ENCODE results near the gene SLC6A3. TPM values are rescaled to one million over a fixed set of nuclear protein-coding genes. Genes with fewer than 3 reads are reported as not detected.

Gene SLC6A3
- total RNA-seq, 1 experiment from 2014 or later, result 0.74 TPM

- H3K27ac Mint-ChIP-seq, result no peak overlapping the region
- no peak overlapping the region for H3K4me3 Mint-ChIP-seq
- no peak for ATAC-seq
- CTCF ChIA-PET, result interaction anchor here (0.9 to 2.2 kb wide), 15 partner anchors 14 to 263 kb away, joined by 3 to 27 read pairs (median 10); no protein-coding TSS in a partner anchor
- H3K27me3 Mint-ChIP-seq (ENCODE audit: low read depth), result peaks cover 60% of the 10 kb centered on the region
- peaks cover 6% of the 10 kb centered on the region for H3K9me3 Mint-ChIP-seq
- TF ChIP-seq, protein P1, sequence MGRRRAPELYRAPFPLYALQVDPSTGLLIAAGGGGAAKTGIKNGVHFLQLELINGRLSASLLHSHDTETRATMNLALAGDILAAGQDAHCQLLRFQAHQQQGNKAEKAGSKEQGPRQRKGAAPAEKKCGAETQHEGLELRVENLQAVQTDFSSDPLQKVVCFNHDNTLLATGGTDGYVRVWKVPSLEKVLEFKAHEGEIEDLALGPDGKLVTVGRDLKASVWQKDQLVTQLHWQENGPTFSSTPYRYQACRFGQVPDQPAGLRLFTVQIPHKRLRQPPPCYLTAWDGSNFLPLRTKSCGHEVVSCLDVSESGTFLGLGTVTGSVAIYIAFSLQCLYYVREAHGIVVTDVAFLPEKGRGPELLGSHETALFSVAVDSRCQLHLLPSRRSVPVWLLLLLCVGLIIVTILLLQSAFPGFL (CRISPR knock-in tag; IDR thresholded peaks at IDR 0.05; ENCODE audit: borderline replicate concordance), result no peak
- no peak for TF ChIP-seq SMAD4 (CRISPR knock-in tag; IDR thresholded peaks at IDR 0.05)
- no peak for TF ChIP-seq NR3C1 (CRISPR knock-in tag; conservative IDR thresholded peaks at IDR 0.05; ENCODE audit: low read depth)
- TF ChIP-seq USF2 (CRISPR knock-in tag; IDR thresholded peaks at IDR 0.05), result no peak
- no peak for TF ChIP-seq IRF2 (CRISPR knock-in tag; IDR thresholded peaks at IDR 0.05; ENCODE audit: borderline replicate concordance, low read depth)
- no peak for TF ChIP-seq CTCF (IDR thresholded peaks at IDR 0.05)
- H3K36me3 Mint-ChIP-seq, result peaks cover 2% of the 10 kb centered on the region; the same call in 1 of the 2 replicates
- DNase-seq (ENCODE audit: low spot score), result no peak
- peaks cover 10% of the 10 kb centered on the region for H3K4me1 Mint-ChIP-seq
- POLR2A ChIA-PET, result no interaction called here
These were observed 63.6 kb downstream of the SLC6A3 start for GRCh38 chr5:1381370-1382247.

DNA sequence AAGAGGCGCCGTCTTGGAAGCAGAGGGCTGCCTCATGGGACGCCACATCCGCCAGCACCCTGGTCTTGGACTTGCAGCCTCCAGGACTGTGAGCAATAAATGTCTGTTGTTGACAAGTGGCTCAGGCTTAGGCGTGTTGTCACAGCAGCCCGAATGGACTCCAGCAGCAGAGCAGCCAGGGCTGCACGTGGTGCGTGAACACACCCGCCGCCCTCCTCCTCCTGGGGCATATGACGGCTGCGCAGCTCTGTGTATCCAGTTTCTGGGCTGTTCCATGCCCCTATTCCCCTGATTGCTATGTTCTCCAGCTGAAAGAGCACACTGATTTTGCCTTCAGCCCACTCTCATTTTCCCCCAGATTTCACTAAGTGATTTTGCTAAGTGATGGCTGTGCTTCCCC, 64.3 kb downstream of the SLC6A3 start:
- peaks cover 6% of the 10 kb centered on the region; the same call in 1 of the 2 replicates for H3K4me1 Mint-ChIP-seq
- H3K4me3 Mint-ChIP-seq, result no peak overlapping the region
- TF ChIP-seq EMX1 (CRISPR knock-in tag; IDR thresholded peaks at IDR 0.05), result no peak
- no peak for TF ChIP-seq IRF1 (CRISPR knock-in tag; IDR thresholded peaks at IDR 0.05)
- TF ChIP-seq RELA (CRISPR knock-in tag; IDR thresholded peaks at IDR 0.05; ENCODE audit: borderline replicate concordance), result no peak
- no peak for TF ChIP-seq RORB (CRISPR knock-in tag; IDR thresholded peaks at IDR 0.05)
- TF ChIP-seq NR1H2 (CRISPR knock-in tag; IDR thresholded peaks at IDR 0.05), result no peak
- CTCF ChIA-PET, result interaction anchor here (0.6 to 2.2 kb wide), 55 partner anchors 8 to 488 kb away, joined by 3 to 27 read pairs (median 5); partner anchors contain the start of genes BRD9, LPCAT1, TERT and TRIP13
- H3K9me3 Mint-ChIP-seq, result peaks cover 6% of the 10 kb centered on the region
- DNase-seq (ENCODE audit: low spot score) (no peak), ATAC-seq (no peak)
- no peak overlapping the region for H3K27ac Mint-ChIP-seq
- peaks cover 2% of the 10 kb centered on the region; the same call in 1 of the 2 replicates for H3K36me3 Mint-ChIP-seq
- peaks cover 56% of the 10 kb centered on the region for H3K27me3 Mint-ChIP-seq (ENCODE audit: low read depth)
- POLR2A ChIA-PET, result no interaction called here

- Mint-ChIP-seq H3K27ac (no peak overlapping the region), H3K27me3 (ENCODE audit: low read depth) (peaks cover 52% of the 10 kb centered on the region), H3K4me1 (peaks cover 1% of the 10 kb centered on the region; the same call in 1 of the 2 replicates), H3K4me3 (peak overlapping the region; percentile 27; the same call in 1 of the 2 replicates), H3K9me3 (peaks cover 6% of the 10 kb centered on the region), H3K36me3 (peaks cover 2% of the 10 kb centered on the region; the same call in 1 of the 2 replicates)
- peak; percentile 95 for ATAC-seq
- peak; percentile 76 for DNase-seq (ENCODE audit: low spot score)
- ChIA-PET POLR2A (no interaction called here), CTCF (interaction anchor here (0.6 to 2.2 kb wide), 57 partner anchors 9 to 487 kb away, joined by 3 to 27 read pairs (median 5); partner anchors contain the start of genes BRD9, LPCAT1, TERT and TRIP13)
- TF ChIP-seq NFYB (CRISPR knock-in tag; conservative IDR thresholded peaks at IDR 0.05; ENCODE audit: low read depth) (peak; percentile 41; the same call in 1 of the 2 replicates), GABPB1 (CRISPR knock-in tag; IDR thresholded peaks at IDR 0.05) (no peak), ATF6 (CRISPR knock-in tag; IDR thresholded peaks at IDR 0.05) (no peak), E2F1 (CRISPR knock-in tag; IDR thresholded peaks at IDR 0.05) (no peak), CREM (CRISPR knock-in tag; IDR thresholded peaks at IDR 0.05) (no peak)
- TF ChIP-seq, protein P2, sequence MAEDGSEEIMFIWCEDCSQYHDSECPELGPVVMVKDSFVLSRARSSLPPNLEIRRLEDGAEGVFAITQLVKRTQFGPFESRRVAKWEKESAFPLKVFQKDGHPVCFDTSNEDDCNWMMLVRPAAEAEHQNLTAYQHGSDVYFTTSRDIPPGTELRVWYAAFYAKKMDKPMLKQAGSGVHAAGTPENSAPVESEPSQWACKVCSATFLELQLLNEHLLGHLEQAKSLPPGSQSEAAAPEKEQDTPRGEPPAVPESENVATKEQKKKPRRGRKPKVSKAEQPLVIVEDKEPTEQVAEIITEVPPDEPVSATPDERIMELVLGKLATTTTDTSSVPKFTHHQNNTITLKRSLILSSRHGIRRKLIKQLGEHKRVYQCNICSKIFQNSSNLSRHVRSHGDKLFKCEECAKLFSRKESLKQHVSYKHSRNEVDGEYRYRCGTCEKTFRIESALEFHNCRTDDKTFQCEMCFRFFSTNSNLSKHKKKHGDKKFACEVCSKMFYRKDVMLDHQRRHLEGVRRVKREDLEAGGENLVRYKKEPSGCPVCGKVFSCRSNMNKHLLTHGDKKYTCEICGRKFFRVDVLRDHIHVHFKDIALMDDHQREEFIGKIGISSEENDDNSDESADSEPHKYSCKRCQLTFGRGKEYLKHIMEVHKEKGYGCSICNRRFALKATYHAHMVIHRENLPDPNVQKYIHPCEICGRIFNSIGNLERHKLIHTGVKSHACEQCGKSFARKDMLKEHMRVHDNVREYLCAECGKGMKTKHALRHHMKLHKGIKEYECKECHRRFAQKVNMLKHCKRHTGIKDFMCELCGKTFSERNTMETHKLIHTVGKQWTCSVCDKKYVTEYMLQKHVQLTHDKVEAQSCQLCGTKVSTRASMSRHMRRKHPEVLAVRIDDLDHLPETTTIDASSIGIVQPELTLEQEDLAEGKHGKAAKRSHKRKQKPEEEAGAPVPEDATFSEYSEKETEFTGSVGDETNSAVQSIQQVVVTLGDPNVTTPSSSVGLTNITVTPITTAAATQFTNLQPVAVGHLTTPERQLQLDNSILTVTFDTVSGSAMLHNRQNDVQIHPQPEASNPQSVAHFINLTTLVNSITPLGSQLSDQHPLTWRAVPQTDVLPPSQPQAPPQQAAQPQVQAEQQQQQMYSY (CRISPR knock-in tag; IDR thresholded peaks at IDR 0.05), result no peak
These were observed 65.0 kb downstream of the SLC6A3 start for GRCh38 chr5:1380011-1380817.
